HepG2 (cell line): ENCODE results near the gene CD7. TPM values are rescaled to one million over a fixed set of nuclear protein-coding genes. Genes with fewer than 3 reads are reported as not detected.

ENCODE experiments used
- ATF7 ChIP-seq, 2 experiments: fragments of 450-650 bp in 1 of 2; sonication (generic) in 1 of 2; formaldehyde crosslinking in 1 of 2; IDR thresholded peaks; 2 replicates each; pipeline versions ENCODE4 v1.4.0 to v1.6.1; 2016 to 2020; ENCODE audit warnings: antibody characterized with exemption in 1 of 2, mild to moderate bottlenecking in 1 of 2, missing genetic modification reagents in 1 of 2
- GZF1 ChIP-seq: sonication (generic); formaldehyde crosslinking; IDR thresholded peaks from 2 replicates; pipeline ENCODE4 v1.5.1; 2020; ENCODE audit warnings: mild to moderate bottlenecking, missing genetic modification reagents
- KLF16 ChIP-seq, 2 experiments: sonication (generic) in 1 of 2; formaldehyde crosslinking in 1 of 2; IDR thresholded peaks; 2 replicates each; pipeline versions ENCODE4 v1.6.1 to v1.8.0; 2016 to 2023; ENCODE audit warnings: missing genetic modification reagents in 2 of 2, missing compliant biosample characterization in 1 of 2
- MAFK ChIP-seq, 2 experiments: IDR thresholded peaks in 1 of 2; conservative IDR thresholded peaks in 1 of 2; 2 replicates each; pipeline ENCODE4 v1.6.1; 2011; ENCODE audit warnings: improper control_type of control experiment in 2 of 2, low read length in 2 of 2
- MLXIP ChIP-seq: sonication (generic); formaldehyde crosslinking; IDR thresholded peaks from 2 replicates; pipeline ENCODE4 v1.9.0; 2021; ENCODE audit warnings: missing genetic modification reagents, borderline replicate concordance
- SMAD3 ChIP-seq: sonication (generic); formaldehyde crosslinking; IDR thresholded peaks from 2 replicates; pipeline ENCODE4 v1.4.0; 2020; ENCODE audit warnings: missing genetic modification reagents
- YEATS2 ChIP-seq: sonication (generic); formaldehyde crosslinking; IDR thresholded peaks from 2 replicates; pipeline ENCODE4 v1.4.0; 2020; ENCODE audit warnings: missing genetic modification reagents, borderline replicate concordance
- ZNF234 ChIP-seq: sonication (generic); formaldehyde crosslinking; conservative IDR thresholded peaks from 2 replicates; pipeline ENCODE4 v1.5.1; 2020; ENCODE audit warnings: mild to moderate bottlenecking, missing genetic modification reagents
- ZNF556 ChIP-seq: sonication (generic); formaldehyde crosslinking; IDR thresholded peaks from 2 replicates; pipeline ENCODE4 v1.4.0; 2020; ENCODE audit warnings: mild to moderate bottlenecking, missing genetic modification reagents, borderline replicate concordance
- polyA plus RNA-seq, 8 experiments: library from polyadenylated mRNA; depleted of rRNA in 3 of 8; stranded (reverse) in 7 of 8; unstranded in 1 of 8; fragments of >200 nt; fragmentation: Illumina TruSeq in 4 of 8; extraction: Trizol in 4 of 8; gene quantifications; 2 replicates each; pipeline versions ENCODE4 v1.2.1 to v1.2.3, GENCODE V29; 2011 to 2016; ENCODE audit warnings: low read depth in 4 of 8, missing spikeins in 1 of 8, mixed read lengths in 1 of 8; ENCODE audit not compliant: insufficient read depth in 1 of 8
- total RNA-seq, 5 experiments: library from RNA; depleted of rRNA; stranded (reverse); fragments of >200 nt; fragmentation: Illumina TruSeq; extraction: Trizol; gene quantifications; 2 replicates each; pipeline ENCODE4 v1.2.3, GENCODE V29; 2016; ENCODE audit warnings: low read depth in 1 of 5
- TF ChIP-seq, protein P1 (sequence below): sonication (generic); formaldehyde crosslinking; IDR thresholded peaks from 2 replicates; pipeline ENCODE4 v1.5.1; 2020; ENCODE audit warnings: mild to moderate bottlenecking, missing genetic modification reagents, borderline replicate concordance
- TF ChIP-seq, protein P2 (sequence below): sonication (generic); formaldehyde crosslinking; IDR thresholded peaks from 2 replicates; pipeline ENCODE4 v1.4.0; 2020; ENCODE audit warnings: missing genetic modification reagents
- TF ChIP-seq, protein P3 (sequence below): sonication (generic); formaldehyde crosslinking; IDR thresholded peaks from 2 replicates; pipeline ENCODE4 v1.4.0; 2020; ENCODE audit warnings: missing genetic modification reagents; ENCODE audit errors: not compliant biosample characterization
- TF ChIP-seq, protein P4 (sequence below): IDR thresholded peaks from 2 replicates; pipeline ENCODE4 v1.6.1; 2018; ENCODE audit warnings: missing genetic modification reagents

CD7 gene
- total and polyA plus RNA-seq, 2 of the 13 experiments (the other 11 are each of a cell fraction or from before 2014, with no cell fraction given) = 67.6 to 76.4 TPM

- TF ChIP-seq MLXIP (CRISPR knock-in tag) = no peak
- no peak for TF ChIP-seq MAFK (conservative IDR thresholded peaks at IDR 0.05 in 1 of 2, IDR thresholded peaks at IDR 0.05 in 1 of 2; ENCODE audit: low read length in 2 of 2)
- TF ChIP-seq, protein P1, sequence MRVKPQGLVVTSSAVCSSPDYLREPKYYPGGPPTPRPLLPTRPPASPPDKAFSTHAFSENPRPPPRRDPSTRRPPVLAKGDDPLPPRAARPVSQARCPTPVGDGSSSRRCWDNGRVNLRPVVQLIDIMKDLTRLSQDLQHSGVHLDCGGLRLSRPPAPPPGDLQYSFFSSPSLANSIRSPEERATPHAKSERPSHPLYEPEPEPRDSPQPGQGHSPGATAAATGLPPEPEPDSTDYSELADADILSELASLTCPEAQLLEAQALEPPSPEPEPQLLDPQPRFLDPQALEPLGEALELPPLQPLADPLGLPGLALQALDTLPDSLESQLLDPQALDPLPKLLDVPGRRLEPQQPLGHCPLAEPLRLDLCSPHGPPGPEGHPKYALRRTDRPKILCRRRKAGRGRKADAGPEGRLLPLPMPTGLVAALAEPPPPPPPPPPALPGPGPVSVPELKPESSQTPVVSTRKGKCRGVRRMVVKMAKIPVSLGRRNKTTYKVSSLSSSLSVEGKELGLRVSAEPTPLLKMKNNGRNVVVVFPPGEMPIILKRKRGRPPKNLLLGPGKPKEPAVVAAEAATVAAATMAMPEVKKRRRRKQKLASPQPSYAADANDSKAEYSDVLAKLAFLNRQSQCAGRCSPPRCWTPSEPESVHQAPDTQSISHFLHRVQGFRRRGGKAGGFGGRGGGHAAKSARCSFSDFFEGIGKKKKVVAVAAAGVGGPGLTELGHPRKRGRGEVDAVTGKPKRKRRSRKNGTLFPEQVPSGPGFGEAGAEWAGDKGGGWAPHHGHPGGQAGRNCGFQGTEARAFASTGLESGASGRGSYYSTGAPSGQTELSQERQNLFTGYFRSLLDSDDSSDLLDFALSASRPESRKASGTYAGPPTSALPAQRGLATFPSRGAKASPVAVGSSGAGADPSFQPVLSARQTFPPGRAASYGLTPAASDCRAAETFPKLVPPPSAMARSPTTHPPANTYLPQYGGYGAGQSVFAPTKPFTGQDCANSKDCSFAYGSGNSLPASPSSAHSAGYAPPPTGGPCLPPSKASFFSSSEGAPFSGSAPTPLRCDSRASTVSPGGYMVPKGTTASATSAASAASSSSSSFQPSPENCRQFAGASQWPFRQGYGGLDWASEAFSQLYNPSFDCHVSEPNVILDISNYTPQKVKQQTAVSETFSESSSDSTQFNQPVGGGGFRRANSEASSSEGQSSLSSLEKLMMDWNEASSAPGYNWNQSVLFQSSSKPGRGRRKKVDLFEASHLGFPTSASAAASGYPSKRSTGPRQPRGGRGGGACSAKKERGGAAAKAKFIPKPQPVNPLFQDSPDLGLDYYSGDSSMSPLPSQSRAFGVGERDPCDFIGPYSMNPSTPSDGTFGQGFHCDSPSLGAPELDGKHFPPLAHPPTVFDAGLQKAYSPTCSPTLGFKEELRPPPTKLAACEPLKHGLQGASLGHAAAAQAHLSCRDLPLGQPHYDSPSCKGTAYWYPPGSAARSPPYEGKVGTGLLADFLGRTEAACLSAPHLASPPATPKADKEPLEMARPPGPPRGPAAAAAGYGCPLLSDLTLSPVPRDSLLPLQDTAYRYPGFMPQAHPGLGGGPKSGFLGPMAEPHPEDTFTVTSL (CRISPR knock-in tag) = peak; percentile 82; the same call in 1 of the 2 replicates
- no peak; the same call in 1 of the 2 replicates for TF ChIP-seq ZNF556
- TF ChIP-seq YEATS2 (CRISPR knock-in tag) = peak; percentile 7; the same call in 1 of the 2 replicates
- TF ChIP-seq ATF7 (IDR thresholded peaks at IDR 0.05) = no peak
- TF ChIP-seq ATF7 (CRISPR knock-in tag; IDR thresholded peaks at IDR 0.05) = no peak
- TF ChIP-seq SMAD3 = 0 out of 2 replicates have a peak, but pooled peaks have one; percentile 32
- TF ChIP-seq ZNF234 (CRISPR knock-in tag) = no peak
- peak; percentile 35 to 43; a peak in 1 of 4 replicates for TF ChIP-seq KLF16 (CRISPR knock-in tag; IDR thresholded peaks at IDR 0.05)
- TF ChIP-seq, protein P2, sequence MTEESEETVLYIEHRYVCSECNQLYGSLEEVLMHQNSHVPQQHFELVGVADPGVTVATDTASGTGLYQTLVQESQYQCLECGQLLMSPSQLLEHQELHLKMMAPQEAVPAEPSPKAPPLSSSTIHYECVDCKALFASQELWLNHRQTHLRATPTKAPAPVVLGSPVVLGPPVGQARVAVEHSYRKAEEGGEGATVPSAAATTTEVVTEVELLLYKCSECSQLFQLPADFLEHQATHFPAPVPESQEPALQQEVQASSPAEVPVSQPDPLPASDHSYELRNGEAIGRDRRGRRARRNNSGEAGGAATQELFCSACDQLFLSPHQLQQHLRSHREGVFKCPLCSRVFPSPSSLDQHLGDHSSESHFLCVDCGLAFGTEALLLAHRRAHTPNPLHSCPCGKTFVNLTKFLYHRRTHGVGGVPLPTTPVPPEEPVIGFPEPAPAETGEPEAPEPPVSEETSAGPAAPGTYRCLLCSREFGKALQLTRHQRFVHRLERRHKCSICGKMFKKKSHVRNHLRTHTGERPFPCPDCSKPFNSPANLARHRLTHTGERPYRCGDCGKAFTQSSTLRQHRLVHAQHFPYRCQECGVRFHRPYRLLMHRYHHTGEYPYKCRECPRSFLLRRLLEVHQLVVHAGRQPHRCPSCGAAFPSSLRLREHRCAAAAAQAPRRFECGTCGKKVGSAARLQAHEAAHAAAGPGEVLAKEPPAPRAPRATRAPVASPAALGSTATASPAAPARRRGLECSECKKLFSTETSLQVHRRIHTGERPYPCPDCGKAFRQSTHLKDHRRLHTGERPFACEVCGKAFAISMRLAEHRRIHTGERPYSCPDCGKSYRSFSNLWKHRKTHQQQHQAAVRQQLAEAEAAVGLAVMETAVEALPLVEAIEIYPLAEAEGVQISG (CRISPR knock-in tag) = peak; percentile 71
- TF ChIP-seq GZF1 (CRISPR knock-in tag) = no peak
- TF ChIP-seq, protein P3, sequence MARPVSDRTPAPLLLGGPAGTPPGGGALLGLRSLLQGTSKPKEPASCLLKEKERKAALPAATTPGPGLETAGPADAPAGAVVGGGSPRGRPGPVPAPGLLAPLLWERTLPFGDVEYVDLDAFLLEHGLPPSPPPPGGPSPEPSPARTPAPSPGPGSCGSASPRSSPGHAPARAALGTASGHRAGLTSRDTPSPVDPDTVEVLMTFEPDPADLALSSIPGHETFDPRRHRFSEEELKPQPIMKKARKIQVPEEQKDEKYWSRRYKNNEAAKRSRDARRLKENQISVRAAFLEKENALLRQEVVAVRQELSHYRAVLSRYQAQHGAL (CRISPR knock-in tag) = no peak
- TF ChIP-seq, protein P4, sequence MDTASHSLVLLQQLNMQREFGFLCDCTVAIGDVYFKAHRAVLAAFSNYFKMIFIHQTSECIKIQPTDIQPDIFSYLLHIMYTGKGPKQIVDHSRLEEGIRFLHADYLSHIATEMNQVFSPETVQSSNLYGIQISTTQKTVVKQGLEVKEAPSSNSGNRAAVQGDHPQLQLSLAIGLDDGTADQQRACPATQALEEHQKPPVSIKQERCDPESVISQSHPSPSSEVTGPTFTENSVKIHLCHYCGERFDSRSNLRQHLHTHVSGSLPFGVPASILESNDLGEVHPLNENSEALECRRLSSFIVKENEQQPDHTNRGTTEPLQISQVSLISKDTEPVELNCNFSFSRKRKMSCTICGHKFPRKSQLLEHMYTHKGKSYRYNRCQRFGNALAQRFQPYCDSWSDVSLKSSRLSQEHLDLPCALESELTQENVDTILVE (CRISPR knock-in tag) = no peak
Measured at GRCh38 chr17:82351713-82352488, 34.5 kb upstream of the CD7 start (continued).
